ENCODE results near the gene PDZD4.

The PDZD4 gene

GRCh38 chrX:153784325-153784967 is 45.9 kb downstream of the PDZD4 start:
- H3K4me3 ChIP-seq (ENCODE audit: low read length) = no peak overlapping the region
- no peak for DNase-seq (ENCODE audit: low read depth)
- TF ChIP-seq CTCF (conservative IDR thresholded peaks at IDR 0.05; ENCODE audit: low read depth, low read length) = no peak

GRCh38 chrX:153783378-153784013 is 46.8 kb downstream of the PDZD4 start:
- no peak overlapping the region for H3K4me3 ChIP-seq (ENCODE audit: low read length)
- no peak for DNase-seq (ENCODE audit: low read depth)
- no peak for TF ChIP-seq CTCF (conservative IDR thresholded peaks at IDR 0.05; ENCODE audit: low read depth, low read length)

- TF ChIP-seq CTCF (conservative IDR thresholded peaks at IDR 0.05; ENCODE audit: low read depth, low read length) = no peak
- no peak for DNase-seq (ENCODE audit: low read depth)
- H3K4me3 ChIP-seq (ENCODE audit: low read length) = no peak overlapping the region
Observed at GRCh38 chrX:153782871-153783270, 47.5 kb downstream of the PDZD4 start.

GRCh38 chrX:153782313-153782712 is 48.0 kb downstream of the PDZD4 start:
- no peak for DNase-seq (ENCODE audit: low read depth)
- TF ChIP-seq CTCF (conservative IDR thresholded peaks at IDR 0.05; ENCODE audit: low read depth, low read length) = peak; percentile 17
- no peak overlapping the region for H3K4me3 ChIP-seq (ENCODE audit: low read length)

- no peak for DNase-seq (ENCODE audit: low read depth)
- TF ChIP-seq CTCF (conservative IDR thresholded peaks at IDR 0.05; ENCODE audit: low read depth, low read length) = no peak
- H3K4me3 ChIP-seq (ENCODE audit: low read length) = no peak overlapping the region
Observed at GRCh38 chrX:153781428-153782047, 48.8 kb downstream of the PDZD4 start.

GRCh38 chrX:153780678-153781427 is 49.5 kb downstream of the PDZD4 start, which contains the start of gene SRPK3:
Gene SRPK3 (plus strand): TSS chrX:153781041. CDS start chrX:153781087, 46 bp downstream.
- TF ChIP-seq CTCF (conservative IDR thresholded peaks at IDR 0.05; ENCODE audit: low read depth, low read length) = no peak
- H3K4me3 ChIP-seq (ENCODE audit: low read length) = no peak within 1 kb of the TSS
- DNase-seq (ENCODE audit: low read depth) = no peak
